ENCODE results near the gene SHLD3. TPM values are rescaled to one million over a fixed set of nuclear protein-coding genes. Genes with fewer than 3 reads are reported as not detected.
"Not testable (repeated sequence)": the region's sequence is repeated elsewhere in the genome, so short reads cannot be mapped to it uniquely, and the experiment has no call there.

The SHLD3 gene
- total and polyA plus RNA-seq, 8 donors, result 0.51 to 2.3 (median 1.2) TPM

- Histone ChIP-seq H3K27ac (no peak overlapping the region), H3K4me3 (no peak overlapping the region), H3K36me3 (no peaks in the 10 kb centered on the region), H3K9me3 (no peaks in the 10 kb centered on the region), H3K4me1 (no peaks in the 10 kb centered on the region), H3K27me3 (no peaks in the 10 kb centered on the region)
- no peak for TF ChIP-seq CTCF (IDR thresholded peaks at IDR 0.05)
- FAIRE-seq (no peak), ATAC-seq (no peak), DNase-seq (no peak)
- intact Hi-C loops (cut with DNase I), result no loop called here
Observed at GRCh38 chr5:65674749-65675148, 49.9 kb downstream of the SHLD3 start.

- intact Hi-C loops (cut with DNase I); H3K36me3 ChIP-seq; H3K9me3 ChIP-seq; DNase-seq; H3K27me3 ChIP-seq; H3K4me1 ChIP-seq; H3K4me3 ChIP-seq; H3K27ac ChIP-seq; ATAC-seq; FAIRE-seq: not testable (repeated sequence)
- WGBS, 2 donors, result 90 to 97% methylated on average over 3 of the region's 3 CpGs
Observed at GRCh38 chr5:65676056-65676455, 51.2 kb downstream of the SHLD3 start.

Other genes with a start within 250 kb of the SHLD3 start
- under 1 TPM; 0.14 to 0.47 (median 0.30) TPM for gene ADAMTS6, start 143.1 kb upstream of the SHLD3 start, total RNA-seq
- under 1 TPM; 0.19 to 0.70 TPM for gene ADAMTS6, start 143.1 kb upstream of the SHLD3 start, polyA plus RNA-seq
- gene CENPK, start 61.9 kb upstream of the SHLD3 start, total RNA-seq, result 1 to 10 TPM in 2 of 6 donors, under 1 TPM in 4; 0.28 to 1.3 (median 0.79) TPM
- under 1 TPM; 0.57 to 0.61 TPM for gene CENPK, start 61.9 kb upstream of the SHLD3 start, polyA plus RNA-seq
- 10 to 100 TPM in 5 of 6 donors, 1 to 10 TPM in 1; 7.6 to 22.3 (median 12.7) TPM for gene PPWD1, start 61.7 kb upstream of the SHLD3 start, total RNA-seq
- 10 to 100 TPM; 17.1 to 40.4 TPM for gene PPWD1, start 61.7 kb upstream of the SHLD3 start, polyA plus RNA-seq
- gene TRIM23, start 694 bp upstream of the SHLD3 start, total RNA-seq, result 1 to 10 TPM; 4.5 to 10.0 (median 5.9) TPM
- gene TRIM23, start 694 bp upstream of the SHLD3 start, polyA plus RNA-seq, result 1 to 10 TPM; 2.1 to 3.6 TPM
- 10 to 100 TPM in 2 of 6 donors, 1 to 10 TPM in 4; 5.6 to 11.9 (median 8.2) TPM for gene TRAPPC13, start within 50 bp of the SHLD3 start, total RNA-seq
- 10 to 100 TPM in 1 of 2 donors, 1 to 10 TPM in 1; 8.1 to 12.1 TPM for gene TRAPPC13, start within 50 bp of the SHLD3 start, polyA plus RNA-seq
- 1 to 10 TPM; 1.5 to 3.8 (median 2.6) TPM for gene SGTB, start 97.1 kb downstream of the SHLD3 start, total RNA-seq
- 1 to 10 TPM in 1 of 2 donors, under 1 TPM in 1; 0.84 to 1.7 TPM for gene SGTB, start 97.1 kb downstream of the SHLD3 start, polyA plus RNA-seq
- gene NLN, start 97.2 kb downstream of the SHLD3 start, total RNA-seq, result 10 to 100 TPM in 1 of 6 donors, 1 to 10 TPM in 5; 7.0 to 15.0 (median 9.2) TPM
- 1 to 10 TPM; 1.8 to 1.9 TPM for gene NLN, start 97.2 kb downstream of the SHLD3 start, polyA plus RNA-seq